NCI-H1694 (cell line): ENCODE data around the gene KLK4.
"Not testable (repeated sequence)": the region's sequence is repeated elsewhere in the genome, so short reads cannot be mapped to it uniquely, and the experiment has no call there.

Source experiments
- DNase-seq: peaks from one replicate; lab custom pipeline; 2025; lab: John Stamatoyannopoulos, UW

The KLK4 gene

GRCh38 chr19:50912727-50913716 lies 1.8 kb upstream of the KLK4 start:
- DNase-seq: no peak

DNA sequence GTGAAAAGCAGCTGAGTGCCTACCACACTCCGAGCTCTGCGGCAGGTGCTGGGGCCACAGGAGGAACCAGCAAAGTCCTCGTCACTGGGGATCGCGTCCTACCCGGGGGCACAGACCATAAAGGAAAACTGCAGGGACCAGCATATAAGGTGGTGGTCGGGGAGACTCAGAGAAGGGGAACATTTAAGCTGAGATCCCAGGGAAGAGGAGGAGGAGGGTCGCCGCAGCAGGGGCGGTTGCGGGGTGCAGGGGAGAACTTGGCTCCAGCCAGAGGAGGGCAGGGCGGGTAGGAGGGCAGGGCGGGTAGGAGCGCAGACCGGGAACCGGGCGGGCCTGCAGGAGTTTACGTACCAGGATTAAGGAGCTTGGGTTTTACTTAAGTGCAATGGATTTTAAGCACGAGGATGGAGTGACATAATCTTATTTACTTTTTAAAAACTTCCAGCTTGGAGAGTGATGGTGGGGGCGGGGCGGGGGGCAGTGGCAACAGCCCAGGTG lies 956 bp upstream of the KLK4 start:
- no peak for DNase-seq

GRCh38 chr19:50910722-50911121 lies 473 bp downstream of the KLK4 start:
- no peak for DNase-seq

GRCh38 chr19:50909240-50910070 lies 1.7 kb downstream of the KLK4 start:
- no peak for DNase-seq

DNA sequence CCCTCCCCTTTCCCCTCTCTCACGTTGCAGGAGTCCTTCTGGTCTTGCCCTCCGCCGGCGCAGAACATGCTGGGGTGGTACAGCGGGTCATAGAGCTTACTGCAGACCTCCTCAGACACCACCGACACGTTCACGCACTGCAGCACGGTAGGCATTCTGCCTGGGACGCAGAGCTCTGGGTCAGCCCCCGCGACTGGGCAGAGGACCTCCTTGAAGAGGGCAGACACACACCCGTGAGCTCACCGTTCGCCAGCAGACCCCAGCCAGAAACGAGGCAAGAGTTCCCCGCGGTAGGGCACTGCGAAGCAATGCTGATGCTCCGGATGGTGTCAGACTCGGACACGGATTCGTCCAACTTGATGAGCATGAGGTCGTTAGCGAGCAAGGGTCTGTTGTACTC lies 2.9 kb downstream of the KLK4 start:
- no peak for DNase-seq

DNA sequence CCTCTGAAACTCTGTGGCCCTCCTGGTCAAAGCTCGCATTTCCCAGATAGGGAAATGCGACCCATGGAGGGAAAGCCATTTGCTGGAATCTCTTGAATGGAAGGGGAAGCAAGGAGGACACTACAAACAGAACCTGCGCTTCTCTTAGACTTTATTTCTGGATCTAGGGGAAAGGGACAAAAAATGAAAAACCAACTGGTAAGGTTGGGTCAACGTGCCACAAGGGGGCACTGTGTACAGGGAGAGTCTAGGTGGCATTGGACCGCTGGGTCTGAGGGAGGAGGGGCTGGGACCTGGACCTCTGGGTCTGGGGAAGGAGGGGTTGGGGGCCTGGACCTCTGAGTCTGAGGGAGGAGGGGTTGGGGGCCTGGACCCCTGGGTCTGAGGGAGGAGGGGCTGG lies 5.0 kb downstream of the KLK4 start:
- no peak for DNase-seq

GRCh38 chr19:50902640-50903039 lies 8.6 kb downstream of the KLK4 start:
- DNase-seq: no peak

DNA sequence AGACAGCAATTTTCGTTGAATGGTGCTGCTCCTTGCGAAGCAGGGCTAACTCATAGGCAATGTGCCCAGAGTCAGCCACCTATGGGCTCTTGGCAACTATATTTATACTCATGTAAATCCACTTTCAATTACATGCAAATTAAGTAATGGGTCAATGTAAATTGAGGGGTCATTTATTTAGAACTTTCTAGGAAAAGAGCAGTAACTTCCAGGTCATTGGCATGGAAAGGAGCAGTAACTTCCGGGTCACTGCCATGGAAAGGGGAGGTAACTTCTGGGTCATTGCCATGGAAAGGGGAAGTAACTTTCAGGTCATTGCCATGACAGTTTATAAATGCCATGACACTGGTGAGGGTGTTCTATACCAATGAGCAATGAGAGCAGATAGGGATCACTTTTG lies 11.6 kb downstream of the KLK4 start:
- no peak for DNase-seq

DNA sequence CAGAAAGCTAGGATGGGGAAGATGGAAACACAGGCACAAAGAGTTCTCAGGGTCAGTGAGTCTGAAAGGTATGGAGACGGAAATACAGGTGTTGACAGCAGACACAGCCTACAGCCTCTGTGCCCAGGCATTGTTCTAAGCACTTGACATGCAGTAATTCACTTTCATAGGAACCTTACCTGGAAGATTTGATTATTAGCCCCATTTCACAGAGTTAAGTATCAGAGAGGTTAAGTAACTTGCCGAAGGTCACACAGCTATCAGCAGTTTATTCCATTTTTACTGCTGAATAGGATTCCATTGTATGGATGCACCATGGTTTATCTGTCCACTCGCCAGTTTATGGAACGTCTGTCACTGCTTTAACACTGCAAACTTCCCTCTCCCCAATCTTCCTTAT lies 13.2 kb downstream of the KLK4 start:
- no peak for DNase-seq

DNA sequence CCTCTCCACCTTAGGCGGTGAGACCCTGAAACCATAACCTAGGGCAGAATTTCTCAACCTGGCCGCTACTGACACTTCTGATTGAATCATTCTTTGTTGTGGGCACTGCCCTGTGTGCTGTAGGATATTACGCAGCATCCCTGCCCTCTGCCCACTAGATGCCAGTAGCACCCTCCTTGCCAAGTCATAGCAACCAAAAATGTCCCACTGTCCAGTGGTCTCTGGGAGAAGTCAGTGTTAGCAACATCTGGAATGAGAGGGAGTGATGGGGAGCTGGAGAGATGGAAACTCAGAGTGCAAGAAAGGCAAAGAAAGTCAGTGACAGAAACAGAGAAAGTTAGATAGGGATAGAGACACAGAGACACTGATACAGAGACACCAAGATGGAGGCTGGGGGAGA lies 13.6 kb downstream of the KLK4 start:
- DNase-seq: no peak

GRCh38 chr19:50897191-50897607 lies 14.0 kb downstream of the KLK4 start:
- DNase-seq: no peak

- DNase-seq: no peak
These were observed 14.5 kb downstream of the KLK4 start for GRCh38 chr19:50896591-50897190.

- DNase-seq: not testable (repeated sequence)
These were observed 15.1 kb downstream of the KLK4 start for GRCh38 chr19:50896089-50896590.

DNA sequence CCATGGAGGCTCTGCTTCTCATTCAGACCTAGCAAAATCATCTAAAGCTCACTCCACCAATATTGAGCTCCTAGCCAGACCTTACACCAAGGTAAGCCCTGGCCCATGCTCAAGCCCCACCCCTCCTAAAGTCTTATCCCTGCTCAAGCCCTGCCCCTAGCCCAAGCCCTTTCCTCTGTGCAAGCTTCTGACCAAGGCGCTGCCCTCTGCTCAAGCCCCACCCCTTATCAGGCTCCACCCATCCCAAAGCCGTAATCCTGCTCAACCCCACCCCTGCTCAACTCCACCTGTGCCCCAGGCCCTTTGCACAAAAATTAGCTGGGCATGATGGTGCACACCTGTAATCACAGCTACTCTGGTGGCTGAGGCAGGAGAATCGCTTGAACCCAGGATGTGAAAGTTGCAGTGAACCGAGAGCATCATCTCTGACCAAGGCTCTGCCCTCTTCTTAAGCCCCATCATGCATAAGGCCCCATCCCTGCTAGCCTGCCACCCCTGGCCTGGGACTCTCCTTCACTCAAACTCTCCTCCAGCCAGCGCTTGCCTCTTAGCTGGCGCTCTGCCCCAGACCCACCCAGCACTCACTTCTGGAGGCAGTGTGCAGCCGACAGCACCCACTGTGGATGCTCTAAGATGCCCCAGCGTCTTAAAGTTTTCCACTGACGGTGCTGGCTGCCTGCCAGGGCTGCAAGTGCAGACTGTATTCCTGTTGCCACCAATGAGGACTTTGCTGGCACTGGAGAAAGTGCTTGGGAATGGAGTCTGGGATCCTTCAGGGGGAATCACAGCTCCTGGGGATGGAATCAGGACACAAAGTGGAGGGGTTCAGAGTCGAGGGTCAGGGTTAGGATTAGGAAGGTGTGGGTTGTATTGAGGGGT lies 16.5 kb downstream of the KLK4 start:
- DNase-seq: no peak

- DNase-seq: no peak
These were observed 18.0 kb downstream of the KLK4 start for GRCh38 chr19:50893047-50893736.

GRCh38 chr19:50891253-50891625 lies 20.0 kb downstream of the KLK4 start:
- DNase-seq: no peak

DNA sequence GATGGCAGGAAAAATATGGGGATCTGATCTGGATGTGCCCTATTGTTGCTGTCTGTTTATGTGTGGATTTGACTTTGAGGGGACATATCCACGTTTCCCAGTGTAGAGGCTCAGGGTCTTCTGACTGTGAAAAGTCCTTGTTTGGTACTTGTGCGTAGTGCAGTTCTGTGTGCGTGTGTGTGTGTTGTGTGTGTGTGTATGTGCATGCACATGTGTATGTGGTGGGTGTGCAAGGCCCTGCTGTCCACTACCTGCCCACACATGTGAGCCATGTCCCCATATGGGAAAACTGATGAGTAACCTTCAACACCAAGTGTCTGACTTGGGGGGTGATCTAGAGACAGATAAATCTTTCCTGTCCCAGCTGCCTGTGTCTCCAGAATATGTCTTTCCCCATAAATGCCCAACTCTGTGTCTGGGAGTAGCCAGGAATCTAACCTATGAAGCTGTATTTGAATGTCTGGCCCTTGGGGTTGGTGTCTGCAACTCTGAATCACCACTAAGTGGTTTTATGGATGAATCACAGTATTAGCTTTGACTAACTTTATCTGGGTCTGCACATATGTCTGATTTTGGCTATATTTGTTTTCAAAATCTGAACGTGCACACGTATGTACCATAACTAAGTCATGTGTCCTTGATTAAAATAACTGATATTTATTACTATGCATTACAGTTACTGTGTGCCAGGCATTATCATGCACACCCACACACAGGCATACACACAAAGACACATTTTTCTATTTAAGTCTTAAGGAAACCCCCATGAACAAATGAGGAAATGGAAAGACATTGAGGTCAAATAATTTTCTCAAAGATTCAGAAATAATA lies 20.6 kb downstream of the KLK4 start:
- DNase-seq: no peak

DNA sequence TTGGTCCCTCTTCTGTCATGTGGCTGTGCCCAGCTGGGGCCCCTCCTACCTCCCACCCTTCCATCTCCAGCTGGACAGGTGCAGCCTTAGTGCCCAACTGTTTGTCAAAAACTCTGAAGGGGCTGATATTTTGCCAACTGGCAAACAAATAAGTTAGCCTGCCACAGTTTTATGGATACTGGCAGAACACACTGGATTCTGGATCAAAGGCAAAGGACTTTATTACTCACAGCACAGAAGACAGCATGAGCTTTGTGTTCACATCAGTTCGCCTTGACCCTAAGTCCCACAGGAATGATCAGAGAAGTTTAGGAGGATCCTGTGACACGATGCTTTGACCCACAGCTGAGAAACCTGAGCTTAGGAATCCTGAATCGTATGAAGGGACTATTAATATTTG lies 21.6 kb downstream of the KLK4 start:
- no peak for DNase-seq

- no peak for DNase-seq
These were observed 29.0 kb downstream of the KLK4 start for GRCh38 chr19:50882188-50882587.

DNA sequence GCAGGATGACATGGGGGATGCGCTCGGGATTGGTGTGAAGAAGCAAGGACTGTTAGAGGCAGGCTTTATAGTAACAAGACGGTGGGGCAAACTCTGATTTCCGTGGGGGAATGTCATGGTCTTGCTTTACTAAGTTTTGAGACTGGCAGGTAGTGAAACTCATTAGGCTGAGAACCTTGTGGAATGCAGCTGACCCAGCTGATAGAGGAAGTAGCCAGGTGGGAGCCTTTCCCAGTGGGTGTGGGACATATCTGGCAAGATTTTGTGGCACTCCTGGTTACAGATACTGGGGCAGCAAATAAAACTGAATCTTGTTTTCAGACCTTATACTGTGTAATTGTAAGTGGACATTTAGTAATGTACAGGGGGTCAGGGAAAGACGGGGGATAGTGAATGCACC lies 31.0 kb downstream of the KLK4 start:
- no peak for DNase-seq
